Colonic mucosa (tissue), 4 donors: ENCODE measurements around the gene KIF26A. TPM values are rescaled to one million over a fixed set of nuclear protein-coding genes. Genes with fewer than 3 reads are reported as not detected.

Experiments
- DNase-seq: peaks from one replicate; pipeline ENCODE4 v3.0.0-alpha.2; 2020
- H3K27ac ChIP-seq: fragments of 200-600 bp; one replicate; pipeline ENCODE4 v1.8.0; 2021
- H3K27me3 ChIP-seq: fragments of 200-600 bp; one replicate; pipeline ENCODE4 v1.8.0; 2021
- H3K36me3 ChIP-seq: fragments of 200-600 bp; one replicate; pipeline ENCODE4 v1.8.0; 2021
- H3K4me1 ChIP-seq: fragments of 200-600 bp; one replicate; pipeline ENCODE4 v1.8.0; 2021; ENCODE audit warnings: mild to moderate bottlenecking
- H3K4me3 ChIP-seq: fragments of 200-600 bp; one replicate; pipeline ENCODE4 v1.8.0; 2021
- H3K9ac ChIP-seq, 2 donors: one replicate each; pipeline ENCODE4 v1.7.0; 2013; ENCODE audit warnings: control low read depth in 2 of 2, low read depth in 2 of 2, low read length in 2 of 2
- H3K9me3 ChIP-seq: fragments of 200-600 bp; one replicate; pipeline ENCODE4 v1.8.0; 2021
- intact Hi-C: fragments of 100-400 bp; cut with DNase I; formaldehyde crosslinking; loops from one replicate; pipeline ENCODE4 v1.14.1; 2022
- total RNA-seq, 2 donors: library from RNA; stranded (reverse); fragmentation: NEBNext Ultra II Directional in 1 of 2; extraction: Animal tissue kit (Norgen Biotek cat#: 25700) in 1 of 2; gene quantifications; one replicate each; pipeline ENCODE4 v1.2.1, GENCODE V29; 2021
- TF ChIP-seq, protein P1 (sequence below): fragments of 200-600 bp; IDR thresholded peaks from one replicate; pipeline ENCODE4 v1.8.0; 2022; ENCODE audit warnings: antibody characterized with exemption, mild to moderate bottlenecking
- donor health status: healthy.
- donor health status: DM: no; HTN: no; CAD: no.
- donor health status: DM: no; HTN: no; CAD: no.

The KIF26A gene
- total RNA-seq, 2 donors from 2014 or later, result 6.6 to 20.0 TPM

DNA sequence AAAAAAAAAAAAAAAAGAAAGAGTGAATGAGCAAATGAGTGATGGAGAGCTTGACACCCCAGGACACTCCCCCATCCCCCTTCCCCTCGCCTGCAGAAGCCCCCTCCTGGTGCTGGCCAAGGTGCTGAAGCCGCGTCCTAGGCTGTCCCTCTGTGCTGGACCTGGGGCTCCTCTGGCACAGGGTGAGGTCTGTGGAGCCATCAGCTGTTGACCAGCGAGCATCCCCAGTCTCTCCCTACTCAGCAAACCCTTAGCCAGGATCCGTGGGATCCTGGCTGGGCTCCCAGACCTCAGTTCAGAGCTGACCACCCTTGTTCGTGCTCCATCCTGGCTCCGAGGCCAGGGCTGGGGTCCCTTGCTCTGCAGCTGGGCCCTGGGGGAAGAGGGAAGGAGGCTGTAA, 5.4 kb upstream of the KIF26A start:
- intact Hi-C loops, result loop anchor here (5.0 to 10.0 kb wide), 2 partner anchors 36 to 212 kb away; no protein-coding TSS in a partner anchor
- Histone ChIP-seq H3K9me3 (no peaks in the 10 kb centered on the region), H3K9ac (no peak overlapping the region), H3K27ac (no peak overlapping the region), H3K4me3 (no peak overlapping the region), H3K36me3 (no peaks in the 10 kb centered on the region), H3K4me1 (peaks cover 5% of the 10 kb centered on the region), H3K27me3 (peaks cover 37% of the 10 kb centered on the region)
- no peak for DNase-seq
- TF ChIP-seq, protein P1, sequence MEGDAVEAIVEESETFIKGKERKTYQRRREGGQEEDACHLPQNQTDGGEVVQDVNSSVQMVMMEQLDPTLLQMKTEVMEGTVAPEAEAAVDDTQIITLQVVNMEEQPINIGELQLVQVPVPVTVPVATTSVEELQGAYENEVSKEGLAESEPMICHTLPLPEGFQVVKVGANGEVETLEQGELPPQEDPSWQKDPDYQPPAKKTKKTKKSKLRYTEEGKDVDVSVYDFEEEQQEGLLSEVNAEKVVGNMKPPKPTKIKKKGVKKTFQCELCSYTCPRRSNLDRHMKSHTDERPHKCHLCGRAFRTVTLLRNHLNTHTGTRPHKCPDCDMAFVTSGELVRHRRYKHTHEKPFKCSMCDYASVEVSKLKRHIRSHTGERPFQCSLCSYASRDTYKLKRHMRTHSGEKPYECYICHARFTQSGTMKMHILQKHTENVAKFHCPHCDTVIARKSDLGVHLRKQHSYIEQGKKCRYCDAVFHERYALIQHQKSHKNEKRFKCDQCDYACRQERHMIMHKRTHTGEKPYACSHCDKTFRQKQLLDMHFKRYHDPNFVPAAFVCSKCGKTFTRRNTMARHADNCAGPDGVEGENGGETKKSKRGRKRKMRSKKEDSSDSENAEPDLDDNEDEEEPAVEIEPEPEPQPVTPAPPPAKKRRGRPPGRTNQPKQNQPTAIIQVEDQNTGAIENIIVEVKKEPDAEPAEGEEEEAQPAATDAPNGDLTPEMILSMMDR, result no peak

DNA sequence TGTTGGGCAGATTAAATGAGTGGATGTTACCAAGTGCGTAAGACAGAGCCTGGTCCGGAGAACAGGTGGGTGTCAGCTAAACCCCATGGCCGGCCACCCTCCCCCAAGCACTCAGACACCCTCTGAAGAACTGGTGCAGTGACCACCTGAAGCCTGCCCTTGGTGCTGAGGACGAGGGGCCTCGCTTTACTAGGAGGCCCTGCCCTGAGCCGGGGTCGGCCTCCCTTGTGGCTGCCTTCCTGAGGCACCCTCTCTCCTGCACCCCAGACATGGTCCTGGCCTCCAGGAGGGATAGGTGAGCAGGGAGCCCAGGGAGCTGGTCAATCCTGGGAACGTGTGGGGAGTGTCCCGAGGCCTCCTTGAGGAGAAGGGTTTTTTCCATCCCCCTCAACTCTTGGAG, 4.9 kb upstream of the KIF26A start:
- no peak overlapping the region for H3K27ac ChIP-seq
- intact Hi-C loops, result loop anchor here (5.0 to 10.0 kb wide), 2 partner anchors 36 to 211 kb away; no protein-coding TSS in a partner anchor
- peaks cover 37% of the 10 kb centered on the region for H3K27me3 ChIP-seq
- H3K4me3 ChIP-seq, result no peak overlapping the region
- no peak overlapping the region for H3K9ac ChIP-seq
- no peaks in the 10 kb centered on the region for H3K36me3 ChIP-seq
- TF ChIP-seq, protein P1, result no peak
- H3K9me3 ChIP-seq, result no peaks in the 10 kb centered on the region
- H3K4me1 ChIP-seq, result peaks cover 6% of the 10 kb centered on the region
- no peak for DNase-seq

DNA sequence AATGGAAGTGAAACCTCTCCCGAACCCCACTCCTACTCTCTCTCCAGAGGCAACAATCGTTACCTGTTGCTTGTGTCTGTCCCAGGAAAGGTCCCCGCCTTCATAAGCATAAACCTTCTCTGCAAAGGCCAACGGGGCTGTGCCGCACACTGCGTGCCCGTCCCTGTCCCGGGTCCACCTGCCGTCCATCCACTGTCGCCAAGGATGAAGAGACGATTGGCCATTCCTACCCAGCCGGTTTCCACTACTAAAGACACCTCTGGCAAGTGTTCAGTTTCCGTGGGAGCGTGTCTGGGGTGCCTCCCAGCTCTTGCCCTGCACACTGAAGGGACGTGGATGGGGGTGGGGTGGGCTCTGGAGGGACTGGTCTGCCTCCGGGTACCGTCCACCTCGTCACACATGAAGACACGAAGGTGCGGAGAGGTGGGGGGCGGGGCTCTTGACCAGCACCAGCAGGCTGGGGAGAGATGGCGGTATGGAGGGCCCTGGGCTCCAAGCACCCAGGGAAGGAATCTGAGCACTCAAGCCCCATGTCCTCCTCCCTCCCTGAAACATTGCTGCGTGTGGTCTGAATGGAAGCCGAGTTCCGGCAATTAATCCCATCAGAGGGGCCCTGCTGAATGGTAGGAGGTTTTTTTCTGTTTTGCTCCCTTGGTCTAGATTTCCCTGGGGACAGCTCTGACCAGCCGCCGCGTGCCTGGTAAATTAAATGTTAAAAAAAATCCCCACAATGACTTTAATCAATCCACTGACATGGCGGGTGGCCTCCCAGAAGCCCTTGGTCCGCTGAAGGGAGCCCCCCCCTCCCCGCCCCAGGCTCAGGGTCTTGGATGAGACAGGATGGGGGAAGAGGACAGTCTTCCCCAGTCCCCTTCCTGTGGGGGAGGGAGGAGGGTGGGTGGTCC, 4.1 kb upstream of the KIF26A start:
- H3K27me3 ChIP-seq, result peaks cover 37% of the 10 kb centered on the region
- no peak overlapping the region for H3K4me3 ChIP-seq
- TF ChIP-seq, protein P1, result no peak
- H3K36me3 ChIP-seq, result no peaks in the 10 kb centered on the region
- intact Hi-C loops, result loop anchor here (5.0 to 10.0 kb wide), 2 partner anchors 37 to 210 kb away; no protein-coding TSS in a partner anchor
- DNase-seq, result no peak
- H3K4me1 ChIP-seq, result peaks cover 6% of the 10 kb centered on the region
- no peak overlapping the region for H3K9ac ChIP-seq
- no peaks in the 10 kb centered on the region for H3K9me3 ChIP-seq
- H3K27ac ChIP-seq, result no peak overlapping the region

DNA sequence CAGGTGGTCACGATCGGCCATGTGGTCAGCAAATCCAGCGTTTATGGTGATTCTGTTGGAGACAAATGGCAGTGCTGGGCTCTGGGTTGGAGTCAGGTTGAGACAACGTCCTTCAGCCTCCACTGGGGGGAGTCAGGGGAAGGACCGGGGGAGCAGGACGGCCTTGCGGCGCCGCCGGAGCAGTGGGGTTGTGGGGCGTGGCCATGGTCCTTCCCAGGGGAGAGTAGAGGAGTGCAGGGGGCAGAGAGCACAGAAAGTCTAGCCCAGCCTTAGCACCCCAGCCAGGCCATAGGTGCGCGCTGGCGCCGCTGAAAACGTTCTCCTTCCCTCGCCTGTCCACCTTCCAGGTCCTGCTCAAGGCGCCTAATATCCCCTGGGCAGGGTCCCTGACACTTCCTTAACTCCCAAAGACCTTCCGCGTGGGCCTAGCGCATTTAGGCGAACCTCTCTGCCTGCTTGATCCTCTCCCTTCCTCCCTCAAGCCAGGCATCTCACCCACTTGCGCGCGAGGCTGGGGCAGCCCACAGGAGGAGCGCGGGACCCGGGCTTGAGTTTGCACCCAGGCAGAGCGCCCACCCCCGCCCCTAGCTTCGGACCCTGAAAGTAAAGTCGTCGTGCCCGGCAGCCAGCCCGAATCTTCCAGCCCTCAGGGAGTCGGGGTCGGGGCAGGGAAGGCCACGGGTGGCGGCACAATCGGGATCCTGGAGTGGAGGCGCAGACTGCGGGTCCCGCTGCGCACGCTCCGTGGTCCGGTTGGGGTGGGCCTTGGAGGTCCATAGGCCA, 3.1 kb upstream of the KIF26A start:
- peaks cover 37% of the 10 kb centered on the region for H3K27me3 ChIP-seq
- no peak overlapping the region for H3K4me3 ChIP-seq
- intact Hi-C loops, result loop anchor here (5.0 to 10.0 kb wide), 3 partner anchors 157 to 502 kb away; no protein-coding TSS in a partner anchor
- no peak overlapping the region for H3K9ac ChIP-seq
- H3K4me1 ChIP-seq, result peaks cover 6% of the 10 kb centered on the region
- H3K9me3 ChIP-seq, result no peaks in the 10 kb centered on the region
- no peak overlapping the region for H3K27ac ChIP-seq
- no peaks in the 10 kb centered on the region for H3K36me3 ChIP-seq
- TF ChIP-seq, protein P1, result no peak
- no peak for DNase-seq

DNA sequence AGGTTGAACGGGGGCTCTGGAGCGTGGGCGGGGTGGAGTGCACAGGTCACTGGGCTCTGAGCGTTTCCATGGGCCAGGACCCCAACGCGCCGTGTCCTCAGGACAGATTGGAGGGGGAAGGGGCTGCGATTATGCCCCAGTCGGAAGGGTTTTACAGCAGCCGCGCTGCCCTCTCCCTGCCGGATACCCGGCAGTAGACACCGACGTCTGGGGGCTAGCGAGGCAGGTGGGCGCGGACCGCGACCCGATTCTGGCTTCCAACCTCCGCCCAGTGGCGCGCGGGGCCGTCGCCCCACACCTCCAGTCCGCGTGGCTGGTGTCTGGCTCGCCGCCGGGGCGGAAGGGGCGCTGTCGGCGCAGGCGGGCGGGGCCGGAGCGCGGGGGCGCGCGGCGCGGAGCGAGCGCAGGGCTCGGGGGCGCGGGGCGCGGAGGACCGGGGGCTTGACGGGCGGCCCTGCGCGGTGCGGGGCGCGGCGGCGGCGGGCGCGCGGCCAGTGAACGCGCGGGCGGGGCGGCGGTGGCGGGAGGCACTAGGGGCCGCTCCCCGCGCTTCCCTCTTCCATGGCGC, 2.4 kb upstream of the KIF26A start:
- Histone ChIP-seq H3K27me3 (peaks cover 37% of the 10 kb centered on the region), H3K4me3 (no peak overlapping the region), H3K36me3 (no peaks in the 10 kb centered on the region), H3K9me3 (no peaks in the 10 kb centered on the region), H3K4me1 (peaks cover 6% of the 10 kb centered on the region), H3K9ac (no peak overlapping the region), H3K27ac (no peak overlapping the region)
- TF ChIP-seq, protein P1, result no peak
- DNase-seq, result no peak
- intact Hi-C loops, result loop anchor here (2.0 to 10.0 kb wide), 4 partner anchors 156 to 501 kb away; no protein-coding TSS in a partner anchor
